ENCODE results near the gene TCF7. TPM values are rescaled to one million over a fixed set of nuclear protein-coding genes. Genes with fewer than 3 reads are reported as not detected.
"Not testable (repeated sequence)": the region's sequence is repeated elsewhere in the genome, so short reads cannot be mapped to it uniquely, and the experiment has no call there.

The TCF7 gene
- total and polyA plus RNA-seq, 2 donors, result 1.1 to 3.9 TPM

GRCh38 chr5:134145041-134145757 lies 30.7 kb downstream of the TCF7 start:
- DNase-seq (ENCODE audit: extremely low spot score), result no peak
- Histone ChIP-seq H3K4me1 (ENCODE audit: insufficient read depth) (no peaks in the 10 kb centered on the region), H3K36me3 (ENCODE audit: insufficient read depth) (peaks cover 1% of the 10 kb centered on the region), H3K4me3 (ENCODE audit: low read depth, low read length) (no peak overlapping the region), H3K27ac (ENCODE audit: low read depth) (no peak overlapping the region)
- 61% methylated on average over 1 of the region's 1 CpG for WGBS

GRCh38 chr5:134145779-134146581 lies 31.5 kb downstream of the TCF7 start:
- Histone ChIP-seq H3K27ac (ENCODE audit: low read depth) (no peak overlapping the region), H3K4me3 (ENCODE audit: low read depth, low read length) (no peak overlapping the region), H3K4me1 (ENCODE audit: insufficient read depth) (no peaks in the 10 kb centered on the region), H3K36me3 (ENCODE audit: insufficient read depth) (peaks cover 1% of the 10 kb centered on the region)
- no peak for DNase-seq (ENCODE audit: extremely low spot score)
- whole genome bisulfite sequencing, result 88% methylated on average over 13 of the region's 13 CpGs

- Histone ChIP-seq H3K27ac (ENCODE audit: low read depth) (no peak overlapping the region), H3K4me1 (ENCODE audit: insufficient read depth) (no peaks in the 10 kb centered on the region), H3K4me3 (ENCODE audit: low read depth, low read length) (no peak overlapping the region), H3K36me3 (ENCODE audit: insufficient read depth) (peaks cover 1% of the 10 kb centered on the region)
- DNase-seq (ENCODE audit: extremely low spot score), result no peak
- 79% methylated on average over 4 of the region's 4 CpGs for WGBS
Measured at GRCh38 chr5:134146651-134147518, 32.4 kb downstream of the TCF7 start.

GRCh38 chr5:134148316-134148715 lies 33.8 kb downstream of the TCF7 start:
- 67% methylated on average over 2 of the region's 2 CpGs for WGBS
- Histone ChIP-seq H3K4me3 (ENCODE audit: low read depth, low read length) (no peak overlapping the region), H3K36me3 (ENCODE audit: insufficient read depth) (peaks cover 1% of the 10 kb centered on the region), H3K27ac (ENCODE audit: low read depth) (no peak overlapping the region), H3K4me1 (ENCODE audit: insufficient read depth) (no peaks in the 10 kb centered on the region)
- no peak for DNase-seq (ENCODE audit: extremely low spot score)

GRCh38 chr5:134148986-134149539 lies 34.6 kb downstream of the TCF7 start:
- DNase-seq (ENCODE audit: extremely low spot score), result no peak
- H3K27ac ChIP-seq (ENCODE audit: low read depth), result no peak overlapping the region
- peaks cover 1% of the 10 kb centered on the region for H3K36me3 ChIP-seq (ENCODE audit: insufficient read depth)
- H3K4me3 ChIP-seq (ENCODE audit: low read depth, low read length), result no peak overlapping the region
- 72% methylated on average over 6 of the region's 6 CpGs for WGBS
- H3K4me1 ChIP-seq (ENCODE audit: insufficient read depth), result no peaks in the 10 kb centered on the region

GRCh38 chr5:134149571-134150303 lies 35.3 kb downstream of the TCF7 start:
- Histone ChIP-seq H3K4me1 (ENCODE audit: insufficient read depth) (no peaks in the 10 kb centered on the region), H3K36me3 (ENCODE audit: insufficient read depth) (peaks cover 3% of the 10 kb centered on the region), H3K4me3 (ENCODE audit: low read depth, low read length) (no peak overlapping the region), H3K27ac (ENCODE audit: low read depth) (no peak overlapping the region)
- no peak for DNase-seq (ENCODE audit: extremely low spot score)
- WGBS, result 79% methylated on average over 4 of the region's 4 CpGs

GRCh38 chr5:134151723-134152122 lies 37.2 kb downstream of the TCF7 start:
- H3K27ac ChIP-seq (ENCODE audit: low read depth), result no peak overlapping the region
- WGBS, result 94% methylated on average over 3 of the region's 3 CpGs
- H3K36me3 ChIP-seq (ENCODE audit: insufficient read depth), result peaks cover 2% of the 10 kb centered on the region
- no peak for DNase-seq (ENCODE audit: extremely low spot score)
- H3K4me3 ChIP-seq (ENCODE audit: low read depth, low read length), result no peak overlapping the region
- H3K4me1 ChIP-seq (ENCODE audit: insufficient read depth), result no peaks in the 10 kb centered on the region

GRCh38 chr5:134152173-134152832 lies 37.8 kb downstream of the TCF7 start:
- not testable (repeated sequence) for DNase-seq (ENCODE audit: extremely low spot score); H3K36me3 ChIP-seq (ENCODE audit: insufficient read depth); H3K4me1 ChIP-seq (ENCODE audit: insufficient read depth); H3K27ac ChIP-seq (ENCODE audit: low read depth); H3K4me3 ChIP-seq (ENCODE audit: low read depth, low read length)
- 96% methylated on average over 15 of the region's 15 CpGs for WGBS

- WGBS, result 97% methylated on average over 3 of the region's 3 CpGs
- no peak overlapping the region for H3K27ac ChIP-seq (ENCODE audit: low read depth)
- DNase-seq (ENCODE audit: extremely low spot score), result no peak
- no peak overlapping the region for H3K4me3 ChIP-seq (ENCODE audit: low read depth, low read length)
- H3K36me3 ChIP-seq (ENCODE audit: insufficient read depth), result peaks cover 2% of the 10 kb centered on the region
- no peaks in the 10 kb centered on the region for H3K4me1 ChIP-seq (ENCODE audit: insufficient read depth)
Measured at GRCh38 chr5:134153241-134153640, 38.8 kb downstream of the TCF7 start.

- H3K27ac ChIP-seq (ENCODE audit: low read depth), result no peak overlapping the region
- WGBS, result 94% methylated on average over 1 of the region's 1 CpG
- no peak overlapping the region for H3K4me3 ChIP-seq (ENCODE audit: low read depth, low read length)
- H3K36me3 ChIP-seq (ENCODE audit: insufficient read depth), result peaks cover 2% of the 10 kb centered on the region
- DNase-seq (ENCODE audit: extremely low spot score), result no peak
- H3K4me1 ChIP-seq (ENCODE audit: insufficient read depth), result no peaks in the 10 kb centered on the region
Measured at GRCh38 chr5:134153657-134154056, 39.2 kb downstream of the TCF7 start.

- H3K4me3 ChIP-seq (ENCODE audit: low read depth, low read length), result no peak overlapping the region
- no peak for DNase-seq (ENCODE audit: extremely low spot score)
- no peaks in the 10 kb centered on the region for H3K4me1 ChIP-seq (ENCODE audit: insufficient read depth)
- peaks cover 4% of the 10 kb centered on the region for H3K36me3 ChIP-seq (ENCODE audit: insufficient read depth)
- 90% methylated on average over 6 of the region's 6 CpGs for WGBS
- H3K27ac ChIP-seq (ENCODE audit: low read depth), result no peak overlapping the region
Measured at GRCh38 chr5:134161513-134162395, 47.3 kb downstream of the TCF7 start.

GRCh38 chr5:134162592-134162991 lies 48.1 kb downstream of the TCF7 start:
- no peak overlapping the region for H3K4me3 ChIP-seq (ENCODE audit: low read depth, low read length)
- H3K4me1 ChIP-seq (ENCODE audit: insufficient read depth), result no peaks in the 10 kb centered on the region
- 96% methylated on average over 5 of the region's 5 CpGs for WGBS
- peaks cover 4% of the 10 kb centered on the region for H3K36me3 ChIP-seq (ENCODE audit: insufficient read depth)
- no peak overlapping the region for H3K27ac ChIP-seq (ENCODE audit: low read depth)
- no peak for DNase-seq (ENCODE audit: extremely low spot score)

Measured in urinary bladder (tissue), 4 donors.